GM21515 (cell line): ENCODE data around the gene GNA15.

ENCODE experiments used
- ATAC-seq: cut with Tn5 transposase; IDR thresholded peaks from one replicate; pipeline ENCODE4 v1.9.1; 2021; ENCODE audit not compliant: unreplicated experiment

Gene GNA15

DNA sequence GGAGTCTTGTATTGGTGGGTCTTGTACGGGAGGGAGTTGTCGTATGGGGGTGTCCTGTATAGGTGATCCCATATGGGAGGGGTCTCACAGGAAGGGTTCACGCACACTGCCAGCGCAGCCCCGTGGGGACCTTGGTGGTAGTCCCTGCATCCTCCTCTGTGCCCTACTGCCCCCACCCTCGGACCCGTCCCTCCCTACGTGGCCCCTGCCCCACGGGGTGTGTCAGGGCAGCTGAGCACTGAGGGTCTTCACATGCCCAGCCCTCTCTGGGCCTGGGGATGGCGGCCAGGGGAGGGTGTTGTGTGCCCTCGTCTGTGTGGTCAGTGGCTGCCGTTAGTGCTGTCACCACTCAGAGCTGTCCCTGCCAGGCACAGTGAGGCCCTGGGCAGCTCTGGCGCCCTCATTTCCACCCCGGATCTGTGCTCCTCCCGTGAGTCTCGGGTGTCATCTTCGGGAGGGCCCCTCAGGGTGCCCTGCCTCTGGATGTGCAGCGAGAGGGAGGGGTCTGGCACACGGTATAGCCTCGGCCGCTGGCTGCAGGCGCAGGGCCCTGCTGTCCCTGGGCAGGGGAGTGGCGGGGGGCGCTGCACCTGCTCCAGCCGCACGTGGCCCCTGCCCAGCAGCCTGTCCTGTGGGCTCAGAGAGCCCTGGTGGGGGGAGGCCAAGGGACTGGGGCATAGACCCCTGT lies 16.0 kb upstream of the GNA15 start:
- no peak for ATAC-seq

GRCh38 chr19:3120611-3121276 lies 15.1 kb upstream of the GNA15 start:
- no peak for ATAC-seq

DNA sequence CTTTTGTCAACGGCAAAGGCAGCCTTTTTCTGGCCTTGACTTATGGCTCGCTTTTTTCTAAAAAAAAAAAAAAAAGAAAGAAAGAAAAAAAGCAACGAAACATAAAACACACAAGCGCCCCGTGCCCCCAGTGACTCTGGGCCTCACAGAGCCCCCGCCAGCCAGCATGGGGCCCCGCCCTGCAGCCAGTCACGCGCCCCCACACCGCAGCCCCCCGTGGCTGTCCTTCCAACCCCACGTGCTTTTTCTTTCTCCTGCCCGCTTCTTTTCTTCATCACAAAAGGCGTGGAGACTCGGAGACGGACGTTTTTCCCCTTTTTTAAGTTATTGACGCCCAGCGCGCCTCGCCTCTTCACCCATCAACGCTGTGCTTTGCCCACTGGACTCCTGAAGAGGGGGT lies 14.4 kb upstream of the GNA15 start:
- ATAC-seq, result no peak

- ATAC-seq, result no peak
These were observed 13.9 kb upstream of the GNA15 start for GRCh38 chr19:3121821-3122511.

DNA sequence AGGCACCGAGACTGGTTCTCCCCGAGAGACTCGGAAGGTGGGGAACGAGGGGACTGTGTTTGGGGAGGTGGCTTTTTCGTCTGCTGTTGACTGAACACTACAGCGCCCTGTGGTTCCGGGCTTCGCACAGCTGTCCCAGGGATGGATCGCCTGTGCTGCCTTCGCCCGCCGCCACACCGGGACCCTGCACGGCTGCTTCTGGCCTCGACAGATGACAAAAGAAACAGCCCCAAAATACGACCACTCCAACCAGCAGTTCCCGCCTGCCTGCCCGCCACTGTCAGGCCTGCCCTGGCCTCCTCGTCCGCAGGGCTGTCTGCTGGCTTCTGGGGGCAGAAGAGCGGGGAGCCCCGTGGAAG lies 13.3 kb upstream of the GNA15 start:
- ATAC-seq, result no peak

DNA sequence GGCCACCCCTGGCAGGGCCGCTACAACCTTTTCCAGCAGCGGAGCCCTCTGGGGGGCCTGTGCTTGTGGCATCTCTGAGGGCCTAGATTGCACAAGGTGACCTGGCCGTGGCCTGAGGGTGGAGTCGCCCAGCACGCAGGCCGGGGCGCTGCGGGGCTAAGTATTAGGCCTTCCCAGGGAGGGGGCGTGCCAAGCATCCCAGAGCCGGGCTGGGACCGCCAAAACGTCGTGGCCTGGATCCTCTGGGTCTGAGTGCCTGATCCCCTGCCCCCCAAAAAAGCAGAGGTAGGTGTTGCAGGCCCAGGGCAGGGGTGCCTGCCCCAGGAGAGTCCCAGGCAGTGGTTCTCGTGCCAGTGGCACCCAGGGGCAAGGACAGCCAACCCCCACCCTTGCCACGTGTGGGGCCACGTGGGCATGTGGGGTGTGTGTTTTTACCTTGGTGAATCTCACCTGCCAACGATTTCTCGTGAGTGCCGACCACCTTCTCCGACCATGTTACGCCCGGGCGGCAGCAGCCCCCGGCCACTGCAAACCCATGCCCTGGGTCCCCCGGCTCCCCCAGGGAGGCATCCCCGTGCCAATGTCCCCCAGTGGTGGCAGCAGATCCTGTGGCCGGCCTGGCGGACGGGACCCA lies 12.6 kb upstream of the GNA15 start:
- no peak for ATAC-seq

- ATAC-seq, result no peak
These were observed 11.9 kb upstream of the GNA15 start for GRCh38 chr19:3123956-3124355.

- ATAC-seq, result no peak
These were observed 11.2 kb upstream of the GNA15 start for GRCh38 chr19:3124630-3125029.

DNA sequence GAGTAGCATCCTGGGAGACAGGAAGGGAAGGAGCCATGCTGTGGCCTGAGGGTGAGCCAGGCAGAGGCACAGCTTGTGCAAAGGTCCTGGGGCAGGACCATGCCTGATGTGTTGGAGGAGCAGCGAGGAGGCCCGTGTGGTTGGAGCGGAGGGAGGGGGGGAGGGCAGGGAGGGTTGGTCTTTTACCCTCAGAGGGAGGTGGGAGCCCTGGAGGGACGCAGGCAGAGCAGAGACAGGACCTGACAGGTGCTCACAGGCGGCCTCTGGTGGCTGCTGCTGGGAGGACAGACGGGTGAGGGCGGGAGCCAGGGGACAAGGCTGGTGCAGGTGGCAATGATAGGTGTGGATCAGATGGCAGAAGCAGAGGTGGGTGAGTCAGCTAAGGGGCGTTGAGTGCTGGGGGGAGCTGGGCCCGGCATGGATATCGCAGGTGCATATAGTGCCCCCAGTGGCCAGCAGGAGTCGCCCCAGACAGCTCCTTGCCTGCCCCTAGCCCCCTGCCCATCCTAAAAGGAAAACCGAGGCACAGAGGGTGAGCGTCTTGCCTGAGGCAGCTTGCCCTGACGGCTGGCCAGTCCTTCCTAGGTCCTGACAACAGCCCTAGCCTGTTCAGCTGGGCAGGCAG lies 9.8 kb upstream of the GNA15 start:
- no peak for ATAC-seq

GRCh38 chr19:3129112-3129511 lies 6.7 kb upstream of the GNA15 start:
- no peak for ATAC-seq

DNA sequence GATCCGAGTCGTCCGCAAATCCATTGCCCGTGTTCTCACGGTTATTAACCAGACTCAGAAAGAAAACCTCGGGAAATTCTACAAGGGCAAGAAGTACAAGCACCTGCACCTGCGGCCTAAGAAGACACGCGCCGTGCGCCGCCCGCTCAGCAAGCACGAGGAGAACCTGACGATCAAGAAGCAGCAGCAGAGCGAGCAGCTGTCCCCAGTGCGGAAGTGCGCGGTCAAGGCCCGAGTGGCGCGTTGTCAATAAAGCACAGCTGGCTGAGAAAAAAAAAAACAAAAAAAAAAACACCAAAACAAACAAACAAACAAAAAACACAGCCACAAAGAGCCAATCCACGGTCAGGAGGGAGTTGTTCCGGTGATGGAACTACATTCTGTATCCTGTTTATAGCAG lies 4.7 kb upstream of the GNA15 start:
- ATAC-seq, result no peak

- no peak for ATAC-seq
These were observed 2.7 kb upstream of the GNA15 start for GRCh38 chr19:3132971-3133792.

- ATAC-seq, result no peak
These were observed 2.1 kb upstream of the GNA15 start for GRCh38 chr19:3133793-3134116.

- no peak for ATAC-seq
These were observed 837 bp downstream of the GNA15 start for GRCh38 chr19:3136684-3137055.

DNA sequence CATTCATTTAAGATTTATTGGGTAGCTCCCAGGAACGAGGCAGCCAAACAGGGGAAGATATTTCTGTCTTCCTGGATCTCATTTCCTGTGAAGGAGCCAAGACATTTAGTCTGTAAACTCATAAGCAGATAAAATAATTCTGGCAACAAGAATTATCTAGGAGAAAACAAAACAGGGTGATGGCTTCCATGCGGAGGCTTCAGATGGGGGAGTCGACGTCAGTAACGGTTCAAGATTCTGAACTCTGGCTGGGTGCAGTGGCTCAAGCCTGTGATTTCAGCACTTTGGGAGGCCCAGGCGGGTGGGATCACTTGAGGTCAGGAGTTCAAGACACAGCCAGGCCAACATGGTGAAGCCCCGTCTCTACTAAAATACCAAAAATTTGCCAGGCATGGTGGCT lies 1.3 kb downstream of the GNA15 start:
- no peak for ATAC-seq

- no peak for ATAC-seq
These were observed 2.4 kb downstream of the GNA15 start for GRCh38 chr19:3138268-3138667.

GRCh38 chr19:3140667-3141038 lies 4.8 kb downstream of the GNA15 start:
- ATAC-seq, result no peak

- no peak for ATAC-seq
These were observed 6.4 kb downstream of the GNA15 start for GRCh38 chr19:3142292-3142670.

DNA sequence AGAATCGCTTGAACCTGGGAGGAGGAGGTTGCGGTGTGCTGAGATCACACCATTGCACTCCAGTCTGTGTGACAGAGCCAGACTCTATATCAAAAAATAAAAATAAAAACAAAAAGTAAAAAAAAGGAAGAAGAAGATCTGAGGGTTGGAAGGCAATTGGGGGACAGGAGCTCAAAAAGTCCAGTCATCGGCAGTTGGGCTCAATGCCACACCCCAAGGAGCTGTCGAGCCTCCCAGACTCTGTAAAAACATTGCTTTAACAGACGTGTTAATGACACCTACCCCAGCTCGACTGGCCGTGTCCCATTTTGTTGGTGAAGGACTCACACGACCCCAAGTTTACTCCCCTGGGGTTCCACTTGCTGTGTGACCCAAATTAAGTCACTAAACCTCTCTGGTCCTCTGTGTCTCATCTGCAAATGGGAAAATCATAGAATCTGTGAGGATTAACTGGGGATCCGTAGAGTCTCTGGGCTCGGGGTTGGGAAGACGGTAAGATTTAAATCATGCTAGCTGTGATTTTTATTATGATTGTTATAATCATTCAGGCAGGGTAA lies 7.0 kb downstream of the GNA15 start:
- no peak for ATAC-seq

DNA sequence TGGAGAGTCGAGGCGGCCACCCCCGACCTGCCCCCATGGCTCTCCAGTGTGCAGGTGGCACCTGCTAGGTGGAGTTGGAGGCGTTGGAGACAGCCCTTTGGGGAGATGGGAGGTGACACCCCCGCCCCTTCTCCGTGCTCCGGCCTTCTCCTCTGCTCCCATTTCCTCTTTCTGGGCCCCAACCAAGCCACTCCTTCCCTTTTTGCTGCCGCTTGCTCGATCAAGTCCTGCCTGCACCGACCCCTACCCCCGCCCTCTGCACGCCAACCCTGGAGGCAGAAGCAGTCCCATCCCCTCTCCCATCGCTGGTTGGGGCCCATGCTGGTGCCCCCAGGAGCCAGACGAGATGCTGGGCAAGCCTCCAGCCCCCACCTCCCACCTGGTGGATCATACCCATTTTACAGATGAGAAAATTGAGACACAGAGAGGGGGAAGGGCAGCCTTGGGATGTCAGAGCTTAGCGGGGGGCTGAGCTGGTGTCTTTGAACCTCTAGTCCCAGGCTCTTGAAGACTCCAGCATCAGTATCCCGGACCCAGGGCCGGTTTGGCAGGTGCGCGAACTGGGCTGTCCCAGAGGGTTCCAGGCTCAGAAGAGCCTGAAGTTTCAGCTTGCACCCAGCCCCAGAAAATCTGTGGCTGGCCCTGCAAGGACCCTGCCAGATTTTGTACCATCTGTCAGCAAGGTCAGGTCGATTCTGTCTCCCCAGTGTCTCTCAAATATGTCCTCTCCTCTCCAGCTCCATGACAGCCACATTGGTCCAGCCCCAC lies 10.3 kb downstream of the GNA15 start:
- ATAC-seq, result no peak
